Measurements from ENCODE around the gene GLP1R.

GLP1R gene

DNA sequence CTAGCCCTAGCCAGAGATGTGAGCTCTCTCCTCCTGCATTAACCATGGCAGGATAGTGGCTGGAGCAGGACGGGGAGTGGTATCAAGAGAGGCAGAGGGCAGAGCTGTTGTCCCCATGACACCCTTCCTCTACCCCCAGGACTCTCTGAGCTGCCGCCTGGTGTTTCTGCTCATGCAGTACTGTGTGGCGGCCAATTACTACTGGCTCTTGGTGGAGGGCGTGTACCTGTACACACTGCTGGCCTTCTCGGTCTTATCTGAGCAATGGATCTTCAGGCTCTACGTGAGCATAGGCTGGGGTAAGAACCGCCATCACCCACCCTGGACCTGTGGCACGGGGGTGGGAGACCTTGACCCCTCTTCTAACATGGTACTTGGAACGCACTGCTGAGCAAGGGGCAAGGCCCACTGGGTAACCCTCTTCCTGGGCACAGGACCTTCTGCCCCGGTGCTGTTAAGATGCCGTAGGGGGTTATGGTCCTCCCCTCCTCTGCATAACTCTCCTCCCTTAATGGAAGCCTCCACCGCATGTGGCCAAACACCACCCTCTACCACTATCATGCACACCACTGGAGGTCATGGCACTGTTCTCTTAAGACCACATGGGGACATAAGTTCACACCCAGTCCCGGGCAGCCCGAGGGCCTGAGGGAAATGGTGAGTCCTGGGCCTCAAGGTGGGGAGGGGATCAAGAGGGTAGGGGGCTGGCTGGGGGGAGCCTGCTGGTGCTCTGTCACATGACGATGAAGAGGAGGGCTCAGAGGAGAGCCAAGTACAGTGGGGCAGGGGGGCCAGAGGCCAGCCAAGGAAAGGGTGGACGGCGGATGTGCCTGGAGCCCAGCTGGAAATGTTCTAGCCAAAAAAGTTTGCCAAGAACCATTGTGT lies 25.1 kb downstream of the GLP1R start:
- no peak for TF ChIP-seq L3MBTL2 (conservative IDR thresholded peaks at IDR 0.05)
- no peak for TF ChIP-seq FOXK2 (IDR thresholded peaks at IDR 0.05)
- TF ChIP-seq BHLHE40 (IDR thresholded peaks at IDR 0.05; ENCODE audit: borderline replicate concordance): no peak
- no peak for TF ChIP-seq NFRKB (IDR thresholded peaks at IDR 0.05)
- no peak for TF ChIP-seq HDGF (IDR thresholded peaks at IDR 0.05; ENCODE audit: borderline replicate concordance)
- TF ChIP-seq TARDBP (IDR thresholded peaks at IDR 0.05): no peak
- TF ChIP-seq ZNF384 (IDR thresholded peaks at IDR 0.05): no peak
- TF ChIP-seq LEF1 (IDR thresholded peaks at IDR 0.05; ENCODE audit: borderline replicate concordance): no peak
- no peak for TF ChIP-seq CTBP1 (IDR thresholded peaks at IDR 0.05; ENCODE audit: borderline replicate concordance)
- TF ChIP-seq SUZ12 (IDR thresholded peaks at IDR 0.05): no peak
- TF ChIP-seq FOXM1 (IDR thresholded peaks at IDR 0.05; ENCODE audit: borderline replicate concordance): no peak
- TF ChIP-seq, protein P1, sequence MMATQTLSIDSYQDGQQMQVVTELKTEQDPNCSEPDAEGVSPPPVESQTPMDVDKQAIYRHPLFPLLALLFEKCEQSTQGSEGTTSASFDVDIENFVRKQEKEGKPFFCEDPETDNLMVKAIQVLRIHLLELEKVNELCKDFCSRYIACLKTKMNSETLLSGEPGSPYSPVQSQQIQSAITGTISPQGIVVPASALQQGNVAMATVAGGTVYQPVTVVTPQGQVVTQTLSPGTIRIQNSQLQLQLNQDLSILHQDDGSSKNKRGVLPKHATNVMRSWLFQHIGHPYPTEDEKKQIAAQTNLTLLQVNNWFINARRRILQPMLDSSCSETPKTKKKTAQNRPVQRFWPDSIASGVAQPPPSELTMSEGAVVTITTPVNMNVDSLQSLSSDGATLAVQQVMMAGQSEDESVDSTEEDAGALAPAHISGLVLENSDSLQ (IDR thresholded peaks at IDR 0.05): no peak
- no peak for TF ChIP-seq FOXA1 (IDR thresholded peaks at IDR 0.05)
- TF ChIP-seq SP1 (IDR thresholded peaks at IDR 0.05): no peak
- TF ChIP-seq ARNT (IDR thresholded peaks at IDR 0.05): no peak
- TF ChIP-seq ELF4 (IDR thresholded peaks at IDR 0.05): no peak
- ChIA-PET POLR2A (no interaction called here), CTCF (interaction anchor here (1.0 kb wide), 1 partner anchor 15 kb away, joined by 3 read pairs; no protein-coding TSS in a partner anchor)
- DNase-seq (ENCODE audit: extremely low spot score): no peak

DNA sequence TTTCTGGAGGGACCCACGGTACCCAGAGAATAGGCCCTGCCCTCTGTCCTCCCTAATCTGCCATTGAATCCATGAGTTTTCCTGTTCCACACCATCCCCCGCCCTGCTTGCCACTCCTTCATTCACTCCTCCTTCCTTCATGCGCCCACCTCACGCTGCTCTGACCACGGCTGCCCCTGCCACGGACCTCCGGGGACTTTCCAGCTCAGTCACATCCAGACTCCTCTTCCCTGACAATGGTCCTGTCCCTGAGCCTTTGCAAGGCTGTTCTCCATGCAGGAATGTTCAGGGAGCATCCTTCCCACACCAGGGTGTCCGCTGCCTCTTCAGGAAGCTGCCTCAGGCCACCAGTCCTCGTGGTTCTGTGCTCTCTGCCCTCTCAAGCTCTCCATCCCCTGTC lies 25.9 kb downstream of the GLP1R start:
- no peak for TF ChIP-seq LEF1 (IDR thresholded peaks at IDR 0.05; ENCODE audit: borderline replicate concordance)
- TF ChIP-seq FOXM1 (IDR thresholded peaks at IDR 0.05; ENCODE audit: borderline replicate concordance): no peak
- no peak for TF ChIP-seq FOXK2 (IDR thresholded peaks at IDR 0.05)
- TF ChIP-seq ELF4 (IDR thresholded peaks at IDR 0.05): no peak
- TF ChIP-seq SP1 (IDR thresholded peaks at IDR 0.05): no peak
- TF ChIP-seq, protein P1 (IDR thresholded peaks at IDR 0.05): no peak
- TF ChIP-seq CTBP1 (IDR thresholded peaks at IDR 0.05; ENCODE audit: borderline replicate concordance): no peak
- no peak for TF ChIP-seq ZNF384 (IDR thresholded peaks at IDR 0.05)
- no peak for TF ChIP-seq NFRKB (IDR thresholded peaks at IDR 0.05)
- TF ChIP-seq ARNT (IDR thresholded peaks at IDR 0.05): no peak
- TF ChIP-seq BHLHE40 (IDR thresholded peaks at IDR 0.05; ENCODE audit: borderline replicate concordance): no peak
- no peak for TF ChIP-seq HDGF (IDR thresholded peaks at IDR 0.05; ENCODE audit: borderline replicate concordance)
- TF ChIP-seq TARDBP (IDR thresholded peaks at IDR 0.05): no peak
- no peak for TF ChIP-seq SUZ12 (IDR thresholded peaks at IDR 0.05)
- no peak for TF ChIP-seq L3MBTL2 (conservative IDR thresholded peaks at IDR 0.05)
- TF ChIP-seq FOXA1 (IDR thresholded peaks at IDR 0.05): no peak
- POLR2A ChIA-PET: no interaction called here
- no peak for DNase-seq (ENCODE audit: extremely low spot score)
- CTCF ChIA-PET: interaction anchor here (0.7 kb wide), 1 partner anchor 92 kb away, joined by 3 read pairs; no protein-coding TSS in a partner anchor

GRCh38 chr6:39075010-39075686 lies 26.6 kb downstream of the GLP1R start:
- ChIA-PET CTCF (interaction anchor here (0.7 kb wide), 1 partner anchor 92 kb away, joined by 3 read pairs; no protein-coding TSS in a partner anchor), POLR2A (no interaction called here)
- TF ChIP-seq L3MBTL2 (conservative IDR thresholded peaks at IDR 0.05) (no peak), SUZ12 (IDR thresholded peaks at IDR 0.05) (no peak), ELF4 (IDR thresholded peaks at IDR 0.05) (no peak), ZNF384 (IDR thresholded peaks at IDR 0.05) (no peak), SP1 (IDR thresholded peaks at IDR 0.05) (no peak), FOXA1 (IDR thresholded peaks at IDR 0.05) (no peak), BHLHE40 (IDR thresholded peaks at IDR 0.05; ENCODE audit: borderline replicate concordance) (no peak)
- TF ChIP-seq, protein P1 (IDR thresholded peaks at IDR 0.05): no peak
- DNase-seq (ENCODE audit: extremely low spot score): no peak

- no peak for DNase-seq (ENCODE audit: extremely low spot score)
- no peak for TF ChIP-seq ZNF384 (IDR thresholded peaks at IDR 0.05)
- TF ChIP-seq ARNT (IDR thresholded peaks at IDR 0.05): no peak
- no peak for TF ChIP-seq SP1 (IDR thresholded peaks at IDR 0.05)
- TF ChIP-seq ELF4 (IDR thresholded peaks at IDR 0.05): no peak
- no peak for TF ChIP-seq CTBP1 (IDR thresholded peaks at IDR 0.05; ENCODE audit: borderline replicate concordance)
- TF ChIP-seq FOXK2 (IDR thresholded peaks at IDR 0.05): no peak
- TF ChIP-seq, protein P1 (IDR thresholded peaks at IDR 0.05): no peak
- no peak for TF ChIP-seq LEF1 (IDR thresholded peaks at IDR 0.05; ENCODE audit: borderline replicate concordance)
- no peak for TF ChIP-seq SUZ12 (IDR thresholded peaks at IDR 0.05)
- no peak for TF ChIP-seq FOXA1 (IDR thresholded peaks at IDR 0.05)
- no peak for TF ChIP-seq NFRKB (IDR thresholded peaks at IDR 0.05)
- no peak for TF ChIP-seq FOXM1 (IDR thresholded peaks at IDR 0.05; ENCODE audit: borderline replicate concordance)
- no peak for TF ChIP-seq HDGF (IDR thresholded peaks at IDR 0.05; ENCODE audit: borderline replicate concordance)
- no peak for TF ChIP-seq L3MBTL2 (conservative IDR thresholded peaks at IDR 0.05)
- no peak for TF ChIP-seq BHLHE40 (IDR thresholded peaks at IDR 0.05; ENCODE audit: borderline replicate concordance)
- no peak for TF ChIP-seq TARDBP (IDR thresholded peaks at IDR 0.05)
- POLR2A ChIA-PET: no interaction called here
Measured at GRCh38 chr6:39075807-39076622, 27.4 kb downstream of the GLP1R start.

More at GRCh38 chr6:39075807-39076622, 27.4 kb downstream of the GLP1R start:
- CTCF ChIA-PET: interaction anchor here (0.6 to 1.0 kb wide), 2 partner anchors 103 to 109 kb away, joined by 3 read pairs; no protein-coding TSS in a partner anchor
